Fibroblast of the aortic adventitia (primary cell): ENCODE measurements around the gene TMEM52. TPM values are rescaled to one million over a fixed set of nuclear protein-coding genes. Genes with fewer than 3 reads are reported as not detected.

Experiments
- DNase-seq: peaks from one replicate; pipeline ENCODE4 v3.0.0-alpha.2; 2010; ENCODE audit warnings: low read depth
- H3K4me3 ChIP-seq: 2 replicates; pipeline ENCODE4 v1.5.1; 2011; ENCODE audit warnings: low read depth, mild to moderate bottlenecking, control low read depth, low read length, moderate library complexity
- CTCF ChIP-seq: IDR thresholded peaks from 2 replicates; pipeline ENCODE4 v1.5.1; 2011; ENCODE audit warnings: mild to moderate bottlenecking, low read length, control low read depth, inconsistent platforms; ENCODE audit not compliant: insufficient read depth
- total RNA-seq: library from RNA; depleted of rRNA; stranded (reverse); fragments of >200 nt; gene quantifications from 2 replicates; pipeline ENCODE4 v1.2.3, GENCODE V29; 2012; ENCODE audit warnings: low replicate concordance

TMEM52 gene
- total RNA-seq, 1 donor: 0.72 TPM

DNA sequence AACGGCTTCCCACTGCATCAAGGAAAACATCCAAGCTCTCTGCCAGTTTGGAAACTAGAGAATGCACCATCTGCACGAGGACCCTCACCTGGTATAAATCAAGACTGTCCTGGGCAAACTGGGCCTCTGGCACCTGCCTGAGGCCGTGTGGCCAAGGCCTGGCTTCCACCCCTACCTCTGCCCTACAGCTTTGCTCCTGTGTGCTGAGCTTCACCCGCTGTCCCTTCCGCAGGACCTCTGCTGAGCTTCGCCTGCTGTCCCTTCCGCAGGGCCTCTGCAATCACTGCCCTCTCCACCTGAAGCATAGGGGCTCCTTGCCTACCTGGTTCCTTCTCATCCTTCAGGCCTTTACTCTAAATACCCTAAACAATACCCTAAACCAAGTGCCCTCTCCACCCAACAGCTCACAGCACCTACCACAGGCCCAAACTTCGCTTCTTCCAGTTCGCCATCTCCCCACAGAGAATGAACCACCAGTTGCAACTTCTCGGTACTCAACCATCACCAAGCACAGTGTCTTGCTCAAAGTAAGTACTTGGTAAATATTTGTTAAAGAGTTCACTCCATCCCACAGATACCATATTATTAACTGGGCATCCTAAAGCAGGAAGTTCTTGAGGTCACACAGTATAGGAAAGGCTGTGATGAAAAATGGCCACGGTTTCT is 46.6 kb downstream of the TMEM52 start:
- no peak for TF ChIP-seq CTCF
- DNase-seq: no peak
- no peak overlapping the region for H3K4me3 ChIP-seq

DNA sequence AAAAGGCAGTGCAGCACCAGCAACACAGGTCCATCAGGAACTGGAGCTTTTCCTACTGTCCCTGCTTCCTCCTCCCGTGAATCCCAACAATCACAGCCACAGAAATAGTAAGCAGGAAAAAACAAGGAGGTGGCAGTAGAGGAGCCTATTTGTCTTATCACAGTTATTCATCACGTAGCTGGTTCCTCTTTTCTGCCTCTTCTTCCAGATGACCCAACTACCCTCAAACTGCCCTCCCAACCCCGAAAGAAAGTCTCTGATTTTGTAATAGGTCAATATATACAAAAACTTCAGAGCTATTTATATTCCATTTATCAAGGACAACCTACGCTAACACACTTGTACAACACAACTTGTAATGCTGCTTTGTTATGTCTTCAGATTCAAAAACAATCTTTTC is 49.6 kb downstream of the TMEM52 start:
- no peak overlapping the region for H3K4me3 ChIP-seq
- no peak for TF ChIP-seq CTCF
- no peak for DNase-seq

Other genes with a start within 250 kb of the TMEM52 start
- 37.6 and 54.8 TPM in 2 replicates for gene SLC35E2B, start 226.5 kb downstream of the TMEM52 start, total RNA-seq
- 9.8 and 26.5 TPM in 2 replicates for gene CDK11A, start 194.9 kb downstream of the TMEM52 start, total RNA-seq
- gene NADK, start 140.8 kb downstream of the TMEM52 start, total RNA-seq: 38.6 and 45.6 TPM in 2 replicates
- 71.6 and 108 TPM in 2 replicates for gene GNB1, start 28.2 kb downstream of the TMEM52 start, total RNA-seq
- 0.36 and 0.49 TPM in 2 replicates for gene CALML6, start 4.0 kb downstream of the TMEM52 start, total RNA-seq
- not detected in 2 replicates for gene CFAP74, start 84.5 kb upstream of the TMEM52 start, total RNA-seq
- not detected in 2 replicates for gene GABRD, start 100.1 kb upstream of the TMEM52 start, total RNA-seq
- 1.6 and 3.5 TPM in 2 replicates for gene PRKCZ, start 131.1 kb upstream of the TMEM52 start, total RNA-seq